Transverse colon (tissue), 4 donors: ENCODE measurements around the gene SLC25A51. TPM values are rescaled to one million over a fixed set of nuclear protein-coding genes. Genes with fewer than 3 reads are reported as not detected.

Source experiments
- DNase-seq: peaks from one replicate; pipeline ENCODE4 v3.0.0-alpha.2; 2019
- H3K27ac ChIP-seq, 4 donors: fragments of 200-600 bp; sonication (generic); 2 replicates each; pipeline ENCODE4 v1.5.1; 2016 to 2018; ENCODE audit warnings: inconsistent platforms in 4 of 4
- H3K27me3 ChIP-seq: fragments of 200-600 bp; sonication (generic); 2 replicates; pipeline ENCODE4 v1.5.1; 2017; ENCODE audit warnings: inconsistent platforms
- H3K36me3 ChIP-seq, 4 donors: fragments of 200-600 bp; sonication (generic); 2 replicates each; pipeline ENCODE4 v1.5.1; 2017 to 2019; ENCODE audit warnings: inconsistent platforms in 4 of 4
- H3K4me1 ChIP-seq, 4 donors: fragments of 200-600 bp; sonication (generic); 2 replicates each; pipeline ENCODE4 v1.5.1; 2017 to 2020; ENCODE audit warnings: inconsistent platforms in 4 of 4
- H3K4me3 ChIP-seq, 4 donors: fragments of 200-600 bp; sonication (generic); 1 replicate in 1 of 4; 2 replicates in 3 of 4; pipeline versions ENCODE4 v1.5.1 to v1.6.1; 2017 to 2019; ENCODE audit warnings: inconsistent platforms in 4 of 4
- H3K9me3 ChIP-seq, 2 donors: fragments of 200-600 bp; sonication (generic); 2 replicates each; pipeline ENCODE4 v1.5.1; 2017 to 2019; ENCODE audit warnings: inconsistent platforms in 2 of 2
- EP300 ChIP-seq: sonication (generic); formaldehyde crosslinking; IDR thresholded peaks from one replicate; pipeline ENCODE4 v1.6.1; 2017; ENCODE audit warnings: antibody characterized with exemption, low read depth
- POLR2A ChIP-seq: fragments of 450-650 bp; IDR thresholded peaks from one replicate; pipeline ENCODE4 v1.6.1; 2016; ENCODE audit warnings: antibody characterized with exemption, mild to moderate bottlenecking, moderate library complexity
- POLR2AphosphoS5 ChIP-seq, 3 donors: sonication (generic); formaldehyde crosslinking; IDR thresholded peaks; one replicate each; pipeline ENCODE4 v1.6.1; 2016; ENCODE audit warnings: antibody characterized with exemption in 3 of 3
- WGBS, 2 donors: methylation state at CpG; one replicate each; pipeline ENCODE4 v1.1.5; 2018; ENCODE audit warnings: low coverage in 1 of 2; 5-methylcytosine and 5-hydroxymethylcytosine counted together
- in situ Hi-C, 4 donors: fragments of 200-750 bp; cut with MboI; loops; one replicate each; pipeline versions ENCODE4 v1.15.0 to v1.15.1; 2017; ENCODE audit warnings: low sequenced_read_pairs in 3 of 4, low pct_ligation_motif_present in 1 of 4, low pct_unique_long_range_greater_than_20kb in 1 of 4
- intact Hi-C: fragments of 100-400 bp; cut with DNase I; formaldehyde crosslinking; loops from one replicate; pipeline ENCODE4 v1.15.1; 2023; ENCODE audit warnings: low total_unique reads
- total RNA-seq, 4 donors: library from RNA; depleted of rRNA; stranded (reverse); fragments of >200 nt; gene quantifications; one replicate each; pipeline ENCODE4 v1.1.0, GENCODE V29; 2016
- TF ChIP-seq, protein P1 (sequence below), 5 experiments: fragments of 200-600 bp in 3 of 5; fragments of 450-650 bp in 2 of 5; sonication (generic) in 3 of 5; IDR thresholded peaks; 1 replicate in 2 of 5; 2 replicates in 3 of 5; pipeline ENCODE4 v1.5.1; 2016 to 2017; ENCODE audit warnings: antibody characterized with exemption in 5 of 5, inconsistent platforms in 3 of 5, mild to moderate bottlenecking in 2 of 5, moderate library complexity in 1 of 5

The SLC25A51 gene
- total RNA-seq, 4 donors from 2014 or later = 15.7 to 30.0 (median 24.1) TPM

DNA sequence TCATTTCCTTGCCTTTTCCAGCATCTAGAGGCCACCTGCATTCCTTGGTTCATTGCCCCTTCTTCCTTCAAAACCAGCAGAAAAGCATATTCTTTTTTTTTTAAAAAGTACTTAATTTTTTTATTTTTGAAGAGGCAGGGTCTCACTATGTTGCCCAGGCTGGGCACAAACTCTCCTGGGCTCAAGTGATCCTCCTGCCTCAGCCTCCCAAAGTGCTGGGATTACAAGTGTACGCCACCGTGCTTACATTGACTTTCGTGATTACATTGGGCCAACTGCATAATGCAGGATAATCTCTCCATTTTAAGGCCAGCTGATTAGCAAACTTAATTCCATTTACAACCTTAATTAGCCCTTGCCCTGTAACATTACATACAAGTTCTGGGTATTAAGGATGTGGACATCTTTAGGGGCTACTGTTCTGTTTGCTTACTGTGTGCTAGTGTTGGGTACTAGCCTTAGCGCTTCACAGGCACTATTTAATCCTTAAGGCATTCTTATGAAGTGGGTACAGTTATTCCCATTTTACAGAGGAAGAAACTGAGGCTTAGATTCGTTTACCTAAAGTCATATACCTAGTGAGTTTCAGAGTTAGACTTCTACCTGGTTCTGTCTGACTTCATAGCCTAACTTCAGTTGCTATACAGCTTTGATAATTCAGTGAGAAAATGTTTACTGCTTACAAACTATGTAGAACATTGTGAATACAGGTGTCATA, 33.7 kb downstream of the SLC25A51 start:
- H3K36me3 ChIP-seq = no peaks in the 10 kb centered on the region
- no peak for TF ChIP-seq POLR2AphosphoS5 (IDR thresholded peaks at IDR 0.05)
- no peak for TF ChIP-seq EP300
- TF ChIP-seq, protein P1, sequence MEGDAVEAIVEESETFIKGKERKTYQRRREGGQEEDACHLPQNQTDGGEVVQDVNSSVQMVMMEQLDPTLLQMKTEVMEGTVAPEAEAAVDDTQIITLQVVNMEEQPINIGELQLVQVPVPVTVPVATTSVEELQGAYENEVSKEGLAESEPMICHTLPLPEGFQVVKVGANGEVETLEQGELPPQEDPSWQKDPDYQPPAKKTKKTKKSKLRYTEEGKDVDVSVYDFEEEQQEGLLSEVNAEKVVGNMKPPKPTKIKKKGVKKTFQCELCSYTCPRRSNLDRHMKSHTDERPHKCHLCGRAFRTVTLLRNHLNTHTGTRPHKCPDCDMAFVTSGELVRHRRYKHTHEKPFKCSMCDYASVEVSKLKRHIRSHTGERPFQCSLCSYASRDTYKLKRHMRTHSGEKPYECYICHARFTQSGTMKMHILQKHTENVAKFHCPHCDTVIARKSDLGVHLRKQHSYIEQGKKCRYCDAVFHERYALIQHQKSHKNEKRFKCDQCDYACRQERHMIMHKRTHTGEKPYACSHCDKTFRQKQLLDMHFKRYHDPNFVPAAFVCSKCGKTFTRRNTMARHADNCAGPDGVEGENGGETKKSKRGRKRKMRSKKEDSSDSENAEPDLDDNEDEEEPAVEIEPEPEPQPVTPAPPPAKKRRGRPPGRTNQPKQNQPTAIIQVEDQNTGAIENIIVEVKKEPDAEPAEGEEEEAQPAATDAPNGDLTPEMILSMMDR (IDR thresholded peaks at IDR 0.05) = no peak
- TF ChIP-seq POLR2A = no peak
- intact Hi-C loops = no loop called here
- no peak for DNase-seq
- no peak overlapping the region for H3K27ac ChIP-seq
- H3K4me1 ChIP-seq = peaks cover 0 to 8% (median 2%) of the 10 kb centered on the region in 4 donors
- 84 to 90% methylated on average over 5 of the region's 5 CpGs for WGBS, 2 donors
- H3K27me3 ChIP-seq = no peaks in the 10 kb centered on the region
- in situ Hi-C loops = no loop called here
- no peaks in the 10 kb centered on the region for H3K9me3 ChIP-seq
- no peak overlapping the region for H3K4me3 ChIP-seq

DNA sequence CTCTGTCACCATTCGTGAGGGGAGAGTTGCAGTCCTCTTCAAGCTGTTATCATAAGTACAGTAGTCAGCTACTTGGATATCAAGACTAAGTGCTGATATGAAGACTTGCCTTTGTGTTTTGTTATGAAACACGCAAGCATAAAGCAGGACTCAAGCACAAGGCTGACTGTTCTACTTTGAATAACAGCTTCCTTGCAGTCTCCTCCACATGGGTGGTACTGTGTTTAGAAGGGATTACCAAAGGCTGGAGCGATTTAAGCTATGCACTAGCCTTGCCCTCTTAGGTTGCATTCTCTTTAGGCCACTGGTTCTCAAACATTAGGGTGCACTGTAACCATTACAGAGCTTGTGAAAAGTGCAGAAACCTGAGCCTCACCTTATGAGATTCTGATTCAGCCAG, 41.4 kb downstream of the SLC25A51 start:
- 76 to 100% methylated on average over 1 to 3 of the region's 3 CpGs for WGBS, 2 donors
- no peak for TF ChIP-seq POLR2A
- Histone ChIP-seq H3K27me3 (no peaks in the 10 kb centered on the region), H3K4me1 (no peaks in the 10 kb centered on the region), H3K4me3 (no peak overlapping the region), H3K27ac (no peak overlapping the region), H3K36me3 (peaks cover 0 to 31% (median 5%) of the 10 kb centered on the region in 4 donors), H3K9me3 (no peaks in the 10 kb centered on the region)
- in situ Hi-C loops (no loop called here), intact Hi-C loops (no loop called here)
- DNase-seq = no peak

DNA sequence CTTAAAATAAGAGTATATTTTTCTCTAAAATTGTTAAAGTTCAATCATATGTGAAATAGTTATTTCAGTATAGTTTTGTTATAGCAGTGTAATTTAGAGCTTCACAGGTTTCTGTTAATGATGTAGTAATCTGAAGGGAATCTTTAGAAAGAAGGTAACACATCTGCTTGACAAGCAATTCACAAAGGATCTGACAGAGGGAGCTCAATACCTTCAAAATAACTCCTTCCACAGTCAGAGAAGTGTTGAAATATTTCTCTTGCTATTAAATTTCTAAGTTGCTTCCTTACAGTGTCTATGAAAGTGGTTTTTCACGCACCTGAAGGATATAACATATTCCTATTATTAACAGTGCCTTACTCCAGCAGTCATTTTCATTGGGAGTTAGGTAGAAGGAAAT, 44.9 kb downstream of the SLC25A51 start:
- DNase-seq = no peak
- H3K4me1 ChIP-seq = no peaks in the 10 kb centered on the region
- 66 to 75% methylated on average over 1 of the region's 1 CpG for WGBS, 2 donors
- H3K9me3 ChIP-seq = no peaks in the 10 kb centered on the region
- TF ChIP-seq POLR2AphosphoS5 (IDR thresholded peaks at IDR 0.05) (no peak), POLR2A (no peak), EP300 (no peak)
- TF ChIP-seq, protein P1 (IDR thresholded peaks at IDR 0.05) = no peak
- intact Hi-C loops (no loop called here), in situ Hi-C loops (no loop called here)
- H3K27me3 ChIP-seq = no peaks in the 10 kb centered on the region
- H3K36me3 ChIP-seq = peaks cover 0 to 31% (median 10%) of the 10 kb centered on the region in 4 donors
- H3K4me3 ChIP-seq = no peak overlapping the region
- no peak overlapping the region for H3K27ac ChIP-seq

DNA sequence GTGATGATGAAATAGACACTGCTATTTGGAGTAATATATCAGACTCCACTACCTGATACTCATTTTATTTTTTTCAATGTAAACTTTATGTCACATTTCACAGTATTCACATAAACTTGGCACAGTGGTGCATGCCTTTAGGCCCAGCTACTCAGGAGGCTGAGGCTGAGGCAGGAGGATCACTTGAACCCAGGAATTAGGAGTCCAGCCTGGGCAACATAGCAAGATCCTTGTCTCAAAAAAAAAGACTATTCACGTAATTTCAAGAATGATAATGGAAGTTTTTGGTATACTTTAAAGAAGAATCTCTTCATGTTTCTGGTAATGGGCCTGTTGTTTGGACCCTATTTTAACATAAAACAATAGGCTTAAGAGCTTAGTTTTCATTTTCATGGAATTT, 47.4 kb downstream of the SLC25A51 start:
- no peaks in the 10 kb centered on the region for H3K4me1 ChIP-seq
- no peaks in the 10 kb centered on the region for H3K9me3 ChIP-seq
- peaks cover 0 to 20% (median 10%) of the 10 kb centered on the region in 4 donors for H3K36me3 ChIP-seq
- H3K4me3 ChIP-seq = no peak overlapping the region
- TF ChIP-seq POLR2A (no peak), EP300 (no peak), POLR2AphosphoS5 (IDR thresholded peaks at IDR 0.05) (no peak)
- TF ChIP-seq, protein P1 (IDR thresholded peaks at IDR 0.05) = no peak
- intact Hi-C loops (no loop called here), in situ Hi-C loops (no loop called here)
- H3K27ac ChIP-seq = no peak overlapping the region
- H3K27me3 ChIP-seq = no peaks in the 10 kb centered on the region
- DNase-seq = no peak
- WGBS, 2 donors = 95 to 100% methylated on average over 1 of the region's 1 CpG

DNA sequence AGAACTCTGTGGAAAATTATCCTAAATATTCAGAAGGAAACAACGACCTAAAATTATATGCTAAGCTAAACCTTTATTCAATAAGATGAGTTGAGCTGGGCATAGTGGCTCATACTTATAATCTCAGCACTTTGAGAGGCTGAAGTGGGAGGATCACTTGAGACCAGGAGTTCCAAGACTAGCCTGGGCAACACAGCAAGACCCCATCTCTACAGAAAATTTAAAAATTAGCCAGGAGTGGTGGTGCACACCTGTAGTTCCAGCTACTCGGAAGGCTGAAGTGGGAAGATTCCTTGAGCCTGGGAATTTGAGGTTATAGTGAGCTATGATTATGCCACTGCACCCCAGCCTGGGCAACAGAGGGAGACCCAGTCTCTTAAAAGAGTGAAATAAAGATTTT, 51.7 kb downstream of the SLC25A51 start:
- H3K4me1 ChIP-seq = no peaks in the 10 kb centered on the region
- H3K27me3 ChIP-seq = no peaks in the 10 kb centered on the region
- in situ Hi-C loops = no loop called here
- TF ChIP-seq POLR2AphosphoS5 (IDR thresholded peaks at IDR 0.05) (no peak), EP300 (no peak), POLR2A (no peak)
- TF ChIP-seq, protein P1 (IDR thresholded peaks at IDR 0.05) = no peak
- no peak overlapping the region for H3K4me3 ChIP-seq
- intact Hi-C loops = no loop called here
- H3K36me3 ChIP-seq = peaks cover 0 to 10% (median 1%) of the 10 kb centered on the region in 4 donors
- H3K27ac ChIP-seq = no peak overlapping the region
- 63 to 90% methylated on average over 1 to 2 of the region's 2 CpGs for WGBS, 2 donors
- H3K9me3 ChIP-seq = no peaks in the 10 kb centered on the region
- DNase-seq = no peak
